Parathyroid adenoma (tissue), 2 donors: ENCODE results near the gene ARMC12.

ENCODE experiments used
- H2AFZ ChIP-seq: fragments of 300-600 bp; sonication (generic); one replicate; pipeline ENCODE4 v1.7.0; 2017; ENCODE audit warnings: antibody characterized with exemption, mild to moderate bottlenecking
- H3K27ac ChIP-seq: fragments of 300-600 bp; sonication (generic); one replicate; pipeline ENCODE4 v1.7.0; 2017
- H3K27me3 ChIP-seq: fragments of 300-600 bp; sonication (generic); one replicate; pipeline ENCODE4 v1.7.0; 2017; ENCODE audit warnings: low read length; ENCODE audit not compliant: control insufficient read depth, insufficient read depth
- H3K36me3 ChIP-seq: fragments of 300-600 bp; sonication (generic); one replicate; pipeline ENCODE4 v1.7.0; 2017; ENCODE audit warnings: low read length; ENCODE audit not compliant: control insufficient read depth, insufficient read depth
- H3K4me1 ChIP-seq: fragments of 300-600 bp; sonication (generic); one replicate; pipeline ENCODE4 v1.7.0; 2017; ENCODE audit warnings: control low read depth
- H3K4me2 ChIP-seq: fragments of 300-600 bp; sonication (generic); one replicate; pipeline ENCODE4 v1.7.0; 2017; ENCODE audit warnings: low read length
- H3K4me3 ChIP-seq: fragments of 300-600 bp; sonication (generic); one replicate; pipeline ENCODE4 v1.7.0; 2017; ENCODE audit warnings: low read depth, low read length
- H3K79me2 ChIP-seq: fragments of 300-600 bp; sonication (generic); one replicate; pipeline ENCODE4 v1.7.0; 2017; ENCODE audit warnings: control low read depth
- H3K9ac ChIP-seq: fragments of 300-600 bp; sonication (generic); one replicate; pipeline ENCODE4 v1.7.0; 2017; ENCODE audit warnings: mild to moderate bottlenecking
- H3K9me3 ChIP-seq: fragments of 300-600 bp; sonication (generic); one replicate; pipeline ENCODE4 v1.7.0; 2017; ENCODE audit warnings: low read length; ENCODE audit not compliant: control insufficient read depth
- TF ChIP-seq, protein P1 (sequence below): fragments of 300-600 bp; sonication (generic); IDR thresholded peaks from one replicate; pipeline ENCODE4 v1.7.0; 2017; ENCODE audit warnings: antibody characterized with exemption, mild to moderate bottlenecking
- donor health status: primary hyperparathyroidism.

ARMC12 gene

GRCh38 chr6:35755278-35755924, 18.6 kb downstream of the ARMC12 start:
- Histone ChIP-seq H3K79me2 (no peaks in the 10 kb centered on the region), H3K9me3 (no peaks in the 10 kb centered on the region)
- TF ChIP-seq, protein P1, sequence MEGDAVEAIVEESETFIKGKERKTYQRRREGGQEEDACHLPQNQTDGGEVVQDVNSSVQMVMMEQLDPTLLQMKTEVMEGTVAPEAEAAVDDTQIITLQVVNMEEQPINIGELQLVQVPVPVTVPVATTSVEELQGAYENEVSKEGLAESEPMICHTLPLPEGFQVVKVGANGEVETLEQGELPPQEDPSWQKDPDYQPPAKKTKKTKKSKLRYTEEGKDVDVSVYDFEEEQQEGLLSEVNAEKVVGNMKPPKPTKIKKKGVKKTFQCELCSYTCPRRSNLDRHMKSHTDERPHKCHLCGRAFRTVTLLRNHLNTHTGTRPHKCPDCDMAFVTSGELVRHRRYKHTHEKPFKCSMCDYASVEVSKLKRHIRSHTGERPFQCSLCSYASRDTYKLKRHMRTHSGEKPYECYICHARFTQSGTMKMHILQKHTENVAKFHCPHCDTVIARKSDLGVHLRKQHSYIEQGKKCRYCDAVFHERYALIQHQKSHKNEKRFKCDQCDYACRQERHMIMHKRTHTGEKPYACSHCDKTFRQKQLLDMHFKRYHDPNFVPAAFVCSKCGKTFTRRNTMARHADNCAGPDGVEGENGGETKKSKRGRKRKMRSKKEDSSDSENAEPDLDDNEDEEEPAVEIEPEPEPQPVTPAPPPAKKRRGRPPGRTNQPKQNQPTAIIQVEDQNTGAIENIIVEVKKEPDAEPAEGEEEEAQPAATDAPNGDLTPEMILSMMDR: no peak

DNA sequence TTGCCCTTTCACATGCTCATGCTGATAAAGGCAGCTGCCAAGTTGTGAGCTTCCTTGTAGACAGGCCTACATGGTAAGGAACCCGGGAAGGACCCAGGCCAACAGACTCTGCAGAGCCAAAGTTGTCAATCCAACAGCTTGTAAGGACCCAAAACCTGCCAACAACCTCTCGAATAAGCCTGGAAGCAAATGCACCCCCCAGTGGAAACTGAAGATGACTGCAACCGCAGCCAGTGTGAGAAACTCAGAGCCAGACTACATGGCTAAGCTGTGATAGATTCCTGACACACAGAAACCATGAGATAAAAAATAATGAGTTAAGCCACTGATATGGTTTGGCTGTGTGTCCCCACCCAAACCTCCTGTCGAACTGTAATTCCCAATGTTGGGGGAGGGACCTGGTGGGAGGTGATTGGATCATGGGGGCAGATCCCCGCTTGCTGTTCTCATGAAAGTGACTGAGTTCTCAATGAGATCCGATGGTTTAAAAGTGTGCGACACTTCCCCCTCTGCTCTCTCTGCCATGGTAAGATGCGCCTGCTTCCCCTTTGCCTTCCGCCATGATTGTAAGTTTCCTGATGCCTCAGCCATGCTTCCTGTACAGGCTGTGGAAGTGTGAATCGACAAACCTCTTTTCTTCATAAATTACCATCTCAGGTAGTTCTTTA, 20.8 kb downstream of the ARMC12 start:
- Histone ChIP-seq H2AFZ (no peak overlapping the region), H3K9me3 (no peaks in the 10 kb centered on the region), H3K9ac (no peak overlapping the region), H3K36me3 (no peaks in the 10 kb centered on the region), H3K4me3 (no peak overlapping the region), H3K4me1 (no peaks in the 10 kb centered on the region), H3K4me2 (no peak overlapping the region), H3K79me2 (no peaks in the 10 kb centered on the region), H3K27ac (no peak overlapping the region), H3K27me3 (no peaks in the 10 kb centered on the region)
- TF ChIP-seq, protein P1: peak; percentile 7

More at GRCh38 chr6:35755278-35755924, 18.6 kb downstream of the ARMC12 start:
- no peak overlapping the region for H2AFZ ChIP-seq
- no peaks in the 10 kb centered on the region for H3K36me3 ChIP-seq
- no peak overlapping the region for H3K4me3 ChIP-seq
- no peak overlapping the region for H3K27ac ChIP-seq
- H3K9ac ChIP-seq: no peak overlapping the region
- H3K27me3 ChIP-seq: no peaks in the 10 kb centered on the region
- H3K4me1 ChIP-seq: no peaks in the 10 kb centered on the region
- H3K4me2 ChIP-seq: no peak overlapping the region

GRCh38 chr6:35759426-35759825, 22.6 kb downstream of the ARMC12 start:
- no peak overlapping the region for H3K4me2 ChIP-seq
- TF ChIP-seq, protein P1: no peak
- H3K27ac ChIP-seq: no peak overlapping the region
- H2AFZ ChIP-seq: no peak overlapping the region
- no peaks in the 10 kb centered on the region for H3K9me3 ChIP-seq
- no peaks in the 10 kb centered on the region for H3K79me2 ChIP-seq
- H3K4me3 ChIP-seq: no peak overlapping the region
- H3K27me3 ChIP-seq: no peaks in the 10 kb centered on the region
- no peak overlapping the region for H3K9ac ChIP-seq
- peaks cover 3% of the 10 kb centered on the region for H3K4me1 ChIP-seq
- H3K36me3 ChIP-seq: no peaks in the 10 kb centered on the region

DNA sequence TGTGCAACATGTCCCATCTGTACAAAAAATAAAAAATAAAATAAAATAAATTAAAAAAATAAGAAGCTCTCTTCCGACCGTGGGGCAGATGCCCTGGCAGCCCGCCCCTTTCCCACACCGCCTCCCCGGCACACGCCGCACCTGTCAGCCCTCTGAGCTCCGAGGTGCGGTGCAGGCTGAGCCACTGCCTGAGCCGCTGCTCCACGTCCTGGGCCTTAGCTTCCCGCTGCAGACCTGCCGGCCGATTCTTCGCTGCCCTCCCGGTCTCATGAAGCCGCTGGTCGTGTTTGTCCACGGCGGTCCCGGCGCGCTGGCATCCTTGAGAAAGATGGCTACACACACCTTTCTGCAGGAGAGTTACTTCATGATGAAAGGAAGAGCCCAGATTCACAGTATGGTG, 28.9 kb downstream of the ARMC12 start:
- H3K4me3 ChIP-seq: no peak overlapping the region
- H3K27ac ChIP-seq: no peak overlapping the region
- no peaks in the 10 kb centered on the region for H3K79me2 ChIP-seq
- no peaks in the 10 kb centered on the region for H3K36me3 ChIP-seq
- no peaks in the 10 kb centered on the region for H3K27me3 ChIP-seq
- H3K9ac ChIP-seq: no peak overlapping the region
- no peak overlapping the region for H2AFZ ChIP-seq
- TF ChIP-seq, protein P1: no peak
- peaks cover 3% of the 10 kb centered on the region for H3K4me1 ChIP-seq
- H3K4me2 ChIP-seq: no peak overlapping the region
- H3K9me3 ChIP-seq: no peaks in the 10 kb centered on the region
